SK-N-SH treated with all-trans-retinoic acid at 6 μM for 48 hours (cell line): ENCODE data around the gene OTUB1.

Experiments
- ATAC-seq: fragments of 200-7000 bp; cut with Tn5 transposase; 3 replicates; pipeline ENCODE4 v1.9.1; 2020; ENCODE audit warnings: mild to moderate bottlenecking, moderate library complexity
- ARNTL ChIP-seq: fragments of 450-650 bp; formaldehyde crosslinking; IDR thresholded peaks from 2 replicates; pipeline ENCODE4 v1.5.0; 2020; ENCODE audit warnings: low read depth, mild to moderate bottlenecking, moderate library complexity, borderline replicate concordance
- BACH2 ChIP-seq: fragments of 250-450 bp; sonication (Bioruptor Pico); IDR thresholded peaks from 2 replicates; pipeline ENCODE4 v1.9.0; 2021; ENCODE audit warnings: mild to moderate bottlenecking, borderline replicate concordance
- CREB5 ChIP-seq: fragments of 250-450 bp; sonication (Bioruptor Pico); IDR thresholded peaks from 2 replicates; pipeline ENCODE4 v1.5.1; 2020; ENCODE audit warnings: low read depth, mild to moderate bottlenecking, moderate library complexity
- CSDC2 ChIP-seq: fragments of 250-450 bp; sonication (Bioruptor Pico); IDR thresholded peaks from 2 replicates; pipeline ENCODE4 v1.5.0; 2020; ENCODE audit warnings: mild to moderate bottlenecking, moderate library complexity
- ESRRG ChIP-seq: fragments of 250-450 bp; sonication (Bioruptor Pico); IDR thresholded peaks from 2 replicates; pipeline ENCODE4 v1.6.1; 2021; ENCODE audit warnings: mild to moderate bottlenecking
- GLIS3 ChIP-seq: fragments of 250-450 bp; sonication (Bioruptor Pico); IDR thresholded peaks from 2 replicates; pipeline ENCODE4 v1.5.0; 2020; ENCODE audit warnings: mild to moderate bottlenecking, moderate library complexity
- OSR1 ChIP-seq: fragments of 250-450 bp; sonication (Bioruptor Pico); IDR thresholded peaks from 2 replicates; pipeline ENCODE4 v1.8.0; 2022; ENCODE audit warnings: moderate library complexity, mild to moderate bottlenecking, inconsistent platforms
- POU6F1 ChIP-seq: fragments of 250-450 bp; sonication (Bioruptor Pico); IDR thresholded peaks from 2 replicates; pipeline ENCODE4 v1.8.0; 2021; ENCODE audit warnings: low read depth, mild to moderate bottlenecking, moderate library complexity, borderline replicate concordance
- PPARA ChIP-seq: fragments of 250-450 bp; sonication (Bioruptor Pico); IDR thresholded peaks from 2 replicates; pipeline ENCODE4 v1.5.0; 2020; ENCODE audit warnings: mild to moderate bottlenecking, borderline replicate concordance
- RARB ChIP-seq: fragments of 250-450 bp; sonication (Bioruptor Pico); IDR thresholded peaks from 2 replicates; pipeline ENCODE4 v1.8.0; 2021; ENCODE audit warnings: mild to moderate bottlenecking, moderate library complexity
- TCF4 ChIP-seq: fragments of 250-450 bp; sonication (Bioruptor Pico); IDR thresholded peaks from 2 replicates; pipeline ENCODE4 v1.8.0; 2021; ENCODE audit warnings: mild to moderate bottlenecking, moderate library complexity, borderline replicate concordance
- TOX ChIP-seq: fragments of 250-450 bp; sonication (Bioruptor Pico); IDR thresholded peaks from 2 replicates; pipeline ENCODE4 v1.8.0; 2021; ENCODE audit warnings: mild to moderate bottlenecking, moderate library complexity, borderline replicate concordance
- ZC3H10 ChIP-seq: fragments of 250-450 bp; sonication (Bioruptor Pico); IDR thresholded peaks from 2 replicates; pipeline ENCODE4 v1.5.1; 2021; ENCODE audit warnings: mild to moderate bottlenecking, moderate library complexity
- ZFP3 ChIP-seq: fragments of 250-450 bp; sonication (Bioruptor Pico); IDR thresholded peaks from 2 replicates; pipeline ENCODE4 v1.5.0; 2020; ENCODE audit warnings: mild to moderate bottlenecking, moderate library complexity
- ZFP30 ChIP-seq: fragments of 450-650 bp; formaldehyde crosslinking; IDR thresholded peaks from 2 replicates; pipeline ENCODE4 v1.5.0; 2022; ENCODE audit warnings: mild to moderate bottlenecking, moderate library complexity
- ZNF565 ChIP-seq: fragments of 450-650 bp; formaldehyde crosslinking; conservative IDR thresholded peaks from 2 replicates; pipeline ENCODE4 v1.5.0; 2020; ENCODE audit warnings: low read depth, mild to moderate bottlenecking, moderate library complexity
- ZNF70 ChIP-seq: fragments of 450-650 bp; formaldehyde crosslinking; IDR thresholded peaks from 2 replicates; pipeline ENCODE4 v1.5.0; 2020; ENCODE audit warnings: mild to moderate bottlenecking, moderate library complexity
- ZNF8 ChIP-seq: fragments of 450-650 bp; formaldehyde crosslinking; IDR thresholded peaks from 2 replicates; pipeline ENCODE4 v1.5.0; 2020; ENCODE audit warnings: mild to moderate bottlenecking, moderate library complexity
- TF ChIP-seq, protein P1 (sequence below): fragments of 250-450 bp; sonication (Bioruptor Pico); IDR thresholded peaks from 2 replicates; pipeline ENCODE4 v1.5.0; 2020; ENCODE audit warnings: mild to moderate bottlenecking, moderate library complexity
- TF ChIP-seq, protein P2 (sequence below): fragments of 250-450 bp; sonication (Bioruptor Pico); IDR thresholded peaks from 2 replicates; pipeline ENCODE4 v1.5.1; 2021; ENCODE audit warnings: mild to moderate bottlenecking, moderate library complexity

OTUB1 gene

DNA sequence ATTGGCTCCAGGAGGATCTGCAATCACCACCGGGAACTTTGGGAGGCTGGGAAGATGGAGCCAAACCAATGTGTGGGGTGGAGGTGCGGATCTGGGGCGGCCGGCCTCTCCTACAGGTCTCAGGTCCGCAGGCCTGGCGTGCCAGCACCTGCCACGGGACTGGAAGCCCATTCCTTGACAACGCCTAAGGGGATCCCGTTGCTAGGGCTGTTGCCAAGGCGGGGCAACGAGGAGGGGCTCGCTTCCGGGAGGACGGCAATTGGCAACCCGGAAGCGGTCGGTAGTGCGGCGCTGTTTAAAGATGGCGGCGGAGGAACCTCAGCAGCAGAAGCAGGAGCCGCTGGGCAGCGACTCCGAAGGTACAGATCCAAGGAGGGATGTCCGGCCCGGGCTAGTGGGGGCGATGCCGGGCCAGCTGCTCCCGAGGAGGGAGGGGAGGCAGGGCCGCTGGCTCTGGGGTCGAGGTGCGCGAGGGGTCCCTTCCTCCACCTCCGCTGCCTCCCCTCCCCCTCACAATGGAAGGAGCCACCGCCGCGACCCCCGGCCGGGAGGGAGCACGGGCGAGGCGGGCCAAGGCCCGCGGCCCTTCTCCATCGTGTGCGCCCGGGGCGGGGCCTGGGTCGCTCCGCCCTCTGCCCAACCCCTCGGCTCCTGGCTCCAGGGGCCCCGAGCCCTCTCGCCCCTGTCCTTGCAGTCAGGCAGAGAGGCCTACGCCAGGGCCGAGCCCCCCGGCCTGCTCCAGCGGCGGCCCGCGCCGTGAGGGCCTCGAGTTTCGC, at the start of gene OTUB1:
Gene OTUB1, plus strand, starts transcription at position 283 of the 776 bp plus-strand sequence. Its CDS starts 19 bp downstream, at position 302.
- TF ChIP-seq ARNTL (CRISPR knock-in tag) (no peak), TCF4 (CRISPR knock-in tag) (no peak), CSDC2 (CRISPR knock-in tag) (0 out of 2 replicates have a peak, but pooled peaks have one; percentile 32), ZFP3 (CRISPR knock-in tag) (0 out of 2 replicates have a peak, but pooled peaks have one; percentile 38), GLIS3 (CRISPR knock-in tag) (0 out of 2 replicates have a peak, but pooled peaks have one; percentile 20), ZFP30 (CRISPR knock-in tag) (no peak), TOX (CRISPR knock-in tag) (no peak), ZNF565 (no peak), ESRRG (CRISPR knock-in tag) (no peak), ZNF70 (no peak)
- TF ChIP-seq, protein P1, sequence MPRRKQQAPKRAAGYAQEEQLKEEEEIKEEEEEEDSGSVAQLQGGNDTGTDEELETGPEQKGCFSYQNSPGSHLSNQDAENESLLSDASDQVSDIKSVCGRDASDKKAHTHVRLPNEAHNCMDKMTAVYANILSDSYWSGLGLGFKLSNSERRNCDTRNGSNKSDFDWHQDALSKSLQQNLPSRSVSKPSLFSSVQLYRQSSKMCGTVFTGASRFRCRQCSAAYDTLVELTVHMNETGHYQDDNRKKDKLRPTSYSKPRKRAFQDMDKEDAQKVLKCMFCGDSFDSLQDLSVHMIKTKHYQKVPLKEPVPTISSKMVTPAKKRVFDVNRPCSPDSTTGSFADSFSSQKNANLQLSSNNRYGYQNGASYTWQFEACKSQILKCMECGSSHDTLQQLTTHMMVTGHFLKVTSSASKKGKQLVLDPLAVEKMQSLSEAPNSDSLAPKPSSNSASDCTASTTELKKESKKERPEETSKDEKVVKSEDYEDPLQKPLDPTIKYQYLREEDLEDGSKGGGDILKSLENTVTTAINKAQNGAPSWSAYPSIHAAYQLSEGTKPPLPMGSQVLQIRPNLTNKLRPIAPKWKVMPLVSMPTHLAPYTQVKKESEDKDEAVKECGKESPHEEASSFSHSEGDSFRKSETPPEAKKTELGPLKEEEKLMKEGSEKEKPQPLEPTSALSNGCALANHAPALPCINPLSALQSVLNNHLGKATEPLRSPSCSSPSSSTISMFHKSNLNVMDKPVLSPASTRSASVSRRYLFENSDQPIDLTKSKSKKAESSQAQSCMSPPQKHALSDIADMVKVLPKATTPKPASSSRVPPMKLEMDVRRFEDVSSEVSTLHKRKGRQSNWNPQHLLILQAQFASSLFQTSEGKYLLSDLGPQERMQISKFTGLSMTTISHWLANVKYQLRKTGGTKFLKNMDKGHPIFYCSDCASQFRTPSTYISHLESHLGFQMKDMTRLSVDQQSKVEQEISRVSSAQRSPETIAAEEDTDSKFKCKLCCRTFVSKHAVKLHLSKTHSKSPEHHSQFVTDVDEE (CRISPR knock-in tag): no peak
- peak; percentile 96 for ATAC-seq

DNA sequence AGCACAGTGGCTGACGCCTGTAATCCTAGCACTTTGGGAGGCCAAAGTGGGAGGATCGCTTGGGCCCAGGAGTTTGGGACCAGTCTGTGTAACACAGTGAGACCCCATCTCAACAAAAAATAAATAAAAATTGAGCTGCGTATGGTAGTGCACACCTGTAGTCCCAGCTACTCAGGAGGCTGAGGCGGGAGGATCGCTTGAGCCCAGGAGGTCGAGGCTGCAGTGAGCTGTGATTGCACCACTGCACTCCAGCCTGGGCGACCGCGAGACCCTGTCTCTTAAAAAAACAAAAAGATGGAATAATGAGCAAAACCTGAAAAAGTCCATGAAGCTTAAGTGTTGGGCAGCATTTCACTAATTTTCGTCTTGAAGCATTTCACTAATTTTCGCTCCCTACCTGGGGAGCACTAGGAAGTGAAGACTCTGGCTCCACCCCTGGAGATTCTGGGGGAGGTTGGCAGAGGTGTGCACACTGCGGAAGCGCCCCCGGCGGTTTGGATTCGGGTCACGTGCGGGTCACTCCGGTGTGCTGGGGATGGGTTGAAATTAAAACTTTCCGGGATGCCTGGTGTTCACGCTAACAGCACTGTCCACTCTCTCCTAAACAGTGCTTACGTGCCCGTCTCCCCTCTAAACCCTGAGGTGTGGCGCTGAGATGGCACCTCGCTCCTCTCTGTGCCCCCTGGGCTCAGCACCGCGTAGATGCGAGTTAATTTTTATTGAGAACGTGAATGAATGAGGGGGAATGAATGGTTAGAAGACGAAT, 48.3 kb upstream of the OTUB1 start:
- peak; percentile 33; the same call in 1 of the 3 replicates for ATAC-seq
- no peak for TF ChIP-seq CSDC2 (CRISPR knock-in tag)
- no peak for TF ChIP-seq CREB5
- TF ChIP-seq RARB: no peak
- no peak for TF ChIP-seq POU6F1 (CRISPR knock-in tag)
- TF ChIP-seq, protein P1 (CRISPR knock-in tag): no peak
- no peak for TF ChIP-seq ZFP30 (CRISPR knock-in tag)
- TF ChIP-seq OSR1 (CRISPR knock-in tag): no peak
- no peak for TF ChIP-seq TOX (CRISPR knock-in tag)
- no peak for TF ChIP-seq ESRRG (CRISPR knock-in tag)
- TF ChIP-seq TCF4 (CRISPR knock-in tag): no peak
- no peak for TF ChIP-seq PPARA (CRISPR knock-in tag)
- TF ChIP-seq ZNF8: no peak
- no peak for TF ChIP-seq ZNF70
- no peak for TF ChIP-seq BACH2
- TF ChIP-seq GLIS3 (CRISPR knock-in tag): no peak
- no peak for TF ChIP-seq ZC3H10 (CRISPR knock-in tag)
- TF ChIP-seq, protein P2, sequence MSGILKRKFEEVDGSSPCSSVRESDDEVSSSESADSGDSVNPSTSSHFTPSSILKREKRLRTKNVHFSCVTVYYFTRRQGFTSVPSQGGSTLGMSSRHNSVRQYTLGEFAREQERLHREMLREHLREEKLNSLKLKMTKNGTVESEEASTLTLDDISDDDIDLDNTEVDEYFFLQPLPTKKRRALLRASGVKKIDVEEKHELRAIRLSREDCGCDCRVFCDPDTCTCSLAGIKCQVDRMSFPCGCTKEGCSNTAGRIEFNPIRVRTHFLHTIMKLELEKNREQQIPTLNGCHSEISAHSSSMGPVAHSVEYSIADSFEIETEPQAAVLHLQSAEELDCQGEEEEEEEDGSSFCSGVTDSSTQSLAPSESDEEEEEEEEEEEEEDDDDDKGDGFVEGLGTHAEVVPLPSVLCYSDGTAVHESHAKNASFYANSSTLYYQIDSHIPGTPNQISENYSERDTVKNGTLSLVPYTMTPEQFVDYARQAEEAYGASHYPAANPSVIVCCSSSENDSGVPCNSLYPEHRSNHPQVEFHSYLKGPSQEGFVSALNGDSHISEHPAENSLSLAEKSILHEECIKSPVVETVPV (CRISPR knock-in tag): no peak
- TF ChIP-seq, all 23 proteins: peak for 0
